Measurements from ENCODE around the gene ZCCHC3.

ZCCHC3 gene

GRCh38 chr20:305745-306144, 8.4 kb downstream of the ZCCHC3 start:
- no peak for FAIRE-seq
- no peak for DNase-seq (ENCODE audit: insufficient read length)
- TF ChIP-seq TAF1 (IDR thresholded peaks at IDR 0.05; ENCODE audit: borderline replicate concordance, low read depth, low read length), result no peak
- no peak for TF ChIP-seq POLR2A (IDR thresholded peaks at IDR 0.05; ENCODE audit: low read depth, low read length)
- no peak for TF ChIP-seq POLR2AphosphoS5 (IDR thresholded peaks at IDR 0.05; ENCODE audit: low read depth, low read length)

DNA sequence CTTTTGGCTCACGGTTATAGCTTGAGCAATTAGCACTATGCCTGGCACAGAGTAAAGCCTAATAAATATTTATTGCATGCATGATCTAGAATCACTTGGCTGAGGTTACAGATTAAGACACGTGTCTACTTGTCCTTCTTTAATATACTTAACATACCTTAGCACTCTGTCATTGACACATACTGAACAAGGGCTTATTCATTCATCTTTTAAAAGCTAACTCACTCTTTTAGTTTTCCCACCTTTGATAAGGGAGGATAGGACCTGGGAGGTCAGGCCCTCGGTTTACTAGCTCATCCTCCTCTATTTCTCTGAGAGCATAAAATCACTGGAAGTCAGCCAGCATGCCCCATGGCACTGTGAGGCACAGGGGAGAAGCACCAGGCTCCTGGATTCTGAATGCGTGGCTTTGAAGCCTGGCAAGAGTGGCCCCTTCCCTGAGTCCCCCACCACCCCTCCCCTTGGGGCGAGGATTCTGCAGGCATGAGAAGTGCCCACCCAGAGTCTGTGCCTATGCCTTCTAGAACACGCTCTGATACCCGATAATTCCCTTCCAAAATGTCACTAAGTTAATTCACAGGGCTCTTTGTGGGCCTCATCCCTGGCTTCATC, 11.2 kb downstream of the ZCCHC3 start:
- DNase-seq (ENCODE audit: insufficient read length) (no peak), FAIRE-seq (no peak)
- TF ChIP-seq TAF1 (IDR thresholded peaks at IDR 0.05; ENCODE audit: borderline replicate concordance, low read depth, low read length) (no peak), POLR2AphosphoS5 (IDR thresholded peaks at IDR 0.05; ENCODE audit: low read depth, low read length) (no peak)

DNA sequence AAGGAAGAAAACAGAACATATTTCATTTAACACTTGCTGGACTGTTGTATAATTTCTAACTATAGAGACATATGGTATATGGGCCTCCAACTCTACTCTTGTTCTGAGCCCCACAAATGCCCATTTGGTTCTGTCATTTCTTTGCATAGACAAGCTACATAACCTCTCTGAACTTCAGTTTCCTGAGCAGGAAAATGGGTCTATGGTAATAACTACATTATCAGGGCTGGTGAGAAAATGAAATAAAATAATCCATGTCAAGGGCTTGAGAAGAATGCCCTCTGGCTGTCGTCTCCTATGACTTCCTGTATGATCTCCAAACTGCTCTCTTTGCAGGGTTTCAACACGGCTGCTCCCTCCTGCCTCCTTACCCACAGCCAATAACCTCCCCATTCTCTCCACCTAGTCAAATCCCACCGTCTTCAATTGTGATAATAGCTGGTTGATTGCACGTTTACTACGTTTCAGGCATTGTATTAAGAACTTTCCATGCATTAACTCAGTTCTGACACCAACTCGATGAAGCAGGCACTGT, 12.0 kb downstream of the ZCCHC3 start:
- DNase-seq (ENCODE audit: insufficient read length) (no peak), FAIRE-seq (peak; percentile 73)
- TF ChIP-seq POLR2A (IDR thresholded peaks at IDR 0.05; ENCODE audit: low read depth, low read length) (no peak), POLR2AphosphoS5 (IDR thresholded peaks at IDR 0.05; ENCODE audit: low read depth, low read length) (no peak)

- peak; percentile 89 for FAIRE-seq
- DNase-seq (ENCODE audit: insufficient read length), result peak; percentile 95
- TF ChIP-seq TAF1 (IDR thresholded peaks at IDR 0.05; ENCODE audit: borderline replicate concordance, low read depth, low read length) (no peak), POLR2A (IDR thresholded peaks at IDR 0.05; ENCODE audit: low read depth, low read length) (no peak), POLR2AphosphoS5 (IDR thresholded peaks at IDR 0.05; ENCODE audit: low read depth, low read length) (no peak)
Observed at GRCh38 chr20:309841-310644, 12.7 kb downstream of the ZCCHC3 start.

GRCh38 chr20:310645-311044, 13.3 kb downstream of the ZCCHC3 start:
- DNase-seq (ENCODE audit: insufficient read length), result no peak
- TF ChIP-seq POLR2A (IDR thresholded peaks at IDR 0.05; ENCODE audit: low read depth, low read length), result no peak
- TF ChIP-seq POLR2AphosphoS5 (IDR thresholded peaks at IDR 0.05; ENCODE audit: low read depth, low read length), result no peak
- TF ChIP-seq TAF1 (IDR thresholded peaks at IDR 0.05; ENCODE audit: borderline replicate concordance, low read depth, low read length), result no peak
- FAIRE-seq, result no peak

DNA sequence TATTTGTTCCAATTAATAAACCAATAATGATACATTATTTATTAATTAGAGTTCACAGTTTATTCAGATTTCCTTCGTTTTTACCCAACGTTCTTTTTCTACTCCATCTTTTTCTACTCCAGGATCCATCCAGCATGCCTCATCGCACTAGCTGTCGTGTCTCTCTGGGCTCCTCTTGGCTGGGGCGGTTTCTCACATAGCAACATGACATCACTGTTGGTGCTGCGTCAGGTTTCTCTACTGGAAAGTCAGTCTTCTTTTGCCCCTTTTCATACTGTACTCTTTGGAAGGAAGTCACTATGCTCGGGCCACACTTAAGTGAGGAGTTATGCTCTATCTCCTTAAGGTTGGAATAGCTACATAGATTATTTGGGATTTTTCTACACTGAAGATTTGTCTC, 14.2 kb downstream of the ZCCHC3 start:
- no peak for FAIRE-seq
- TF ChIP-seq TAF1 (IDR thresholded peaks at IDR 0.05; ENCODE audit: borderline replicate concordance, low read depth, low read length), result no peak
- no peak for TF ChIP-seq POLR2A (IDR thresholded peaks at IDR 0.05; ENCODE audit: low read depth, low read length)
- no peak for DNase-seq (ENCODE audit: insufficient read length)

DNA sequence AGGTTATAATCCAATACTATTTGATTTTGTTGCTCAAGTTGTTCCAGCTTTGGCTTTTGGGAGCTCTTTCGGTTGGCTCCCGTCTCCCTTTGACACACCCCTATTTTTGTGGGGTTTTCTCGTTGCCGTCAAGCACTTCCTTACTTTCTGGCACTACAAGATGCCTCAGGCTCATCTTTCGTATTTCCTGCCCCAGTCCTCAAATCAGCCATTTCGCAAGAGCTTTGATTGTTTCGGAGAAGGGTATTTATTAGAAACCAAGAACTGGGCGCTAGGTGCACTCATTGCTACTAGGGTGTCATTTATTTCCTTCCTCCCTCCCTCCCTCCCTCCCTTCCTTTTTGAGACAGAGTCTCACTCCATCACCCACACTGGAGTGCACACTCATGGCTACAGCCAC, 14.7 kb downstream of the ZCCHC3 start:
- no peak for FAIRE-seq
- no peak for DNase-seq (ENCODE audit: insufficient read length)
- TF ChIP-seq TAF1 (IDR thresholded peaks at IDR 0.05; ENCODE audit: borderline replicate concordance, low read depth, low read length) (no peak), POLR2AphosphoS5 (IDR thresholded peaks at IDR 0.05; ENCODE audit: low read depth, low read length) (no peak), POLR2A (IDR thresholded peaks at IDR 0.05; ENCODE audit: low read depth, low read length) (no peak)

- no peak for DNase-seq (ENCODE audit: insufficient read length)
- TF ChIP-seq TAF1 (IDR thresholded peaks at IDR 0.05; ENCODE audit: borderline replicate concordance, low read depth, low read length) (no peak), POLR2A (IDR thresholded peaks at IDR 0.05; ENCODE audit: low read depth, low read length) (no peak), POLR2AphosphoS5 (IDR thresholded peaks at IDR 0.05; ENCODE audit: low read depth, low read length) (no peak)
- no peak for FAIRE-seq
Observed at GRCh38 chr20:312866-313265, 15.5 kb downstream of the ZCCHC3 start.

- no peak for FAIRE-seq
- no peak for DNase-seq (ENCODE audit: insufficient read length)
- no peak for TF ChIP-seq POLR2AphosphoS5 (IDR thresholded peaks at IDR 0.05; ENCODE audit: low read depth, low read length)
Observed at GRCh38 chr20:313402-313801, 16.0 kb downstream of the ZCCHC3 start.

GRCh38 chr20:313948-314347, 16.6 kb downstream of the ZCCHC3 start:
- FAIRE-seq, result peak; percentile 5
- DNase-seq (ENCODE audit: insufficient read length), result no peak
- TF ChIP-seq TAF1 (IDR thresholded peaks at IDR 0.05; ENCODE audit: borderline replicate concordance, low read depth, low read length) (no peak), POLR2AphosphoS5 (IDR thresholded peaks at IDR 0.05; ENCODE audit: low read depth, low read length) (no peak), POLR2A (IDR thresholded peaks at IDR 0.05; ENCODE audit: low read depth, low read length) (no peak)

- FAIRE-seq, result no peak
- DNase-seq (ENCODE audit: insufficient read length), result no peak
- no peak for TF ChIP-seq TAF1 (IDR thresholded peaks at IDR 0.05; ENCODE audit: borderline replicate concordance, low read depth, low read length)
- no peak for TF ChIP-seq POLR2A (IDR thresholded peaks at IDR 0.05; ENCODE audit: low read depth, low read length)
- TF ChIP-seq POLR2AphosphoS5 (IDR thresholded peaks at IDR 0.05; ENCODE audit: low read depth, low read length), result no peak
Observed at GRCh38 chr20:316316-317068, 19.1 kb downstream of the ZCCHC3 start.
